ENCODE data around the gene CUL4A. TPM values are rescaled to one million over a fixed set of nuclear protein-coding genes. Genes with fewer than 3 reads are reported as not detected.

The CUL4A gene
- total and polyA plus RNA-seq, 2 experiments from 2014 or later = 67.5 to 195 TPM

DNA sequence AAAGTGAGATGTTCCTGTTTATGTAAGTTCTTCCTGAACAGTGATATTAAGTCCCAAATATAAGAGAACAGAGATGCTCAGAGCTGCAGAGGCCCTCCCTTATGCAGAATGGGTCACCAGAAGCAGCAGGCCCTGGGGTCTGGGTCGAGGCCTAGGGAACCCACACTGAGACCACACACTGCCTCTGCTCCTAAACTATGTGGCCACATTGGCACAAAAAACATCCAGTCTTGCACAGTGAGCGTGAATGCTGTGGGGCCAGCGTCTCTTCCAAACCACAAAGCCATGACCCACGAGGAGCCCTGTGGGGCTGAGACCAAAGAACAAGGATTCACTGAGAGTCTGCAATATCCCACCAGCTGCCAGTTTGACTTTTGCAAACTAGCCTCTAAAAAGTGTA, 27.4 kb upstream of the CUL4A start:
- peaks cover 64% of the 10 kb centered on the region for H3K36me3 ChIP-seq (ENCODE audit: insufficient read depth)
- no peaks in the 10 kb centered on the region for H3K27me3 ChIP-seq (ENCODE audit: insufficient read depth)
- no peak for ATAC-seq
- no peak overlapping the region for H3K4me3 ChIP-seq
- Mint-ChIP-seq H3K36me3 (ENCODE audit: low read depth) (peaks cover 74% of the 10 kb centered on the region), H3K9me3 (no peaks in the 10 kb centered on the region), H3K27ac (no peak overlapping the region), H3K27me3 (ENCODE audit: insufficient read depth, low read depth, poor library complexity) (peaks cover 5% of the 10 kb centered on the region), H3K4me3 (no peak overlapping the region), H3K4me1 (peaks cover 15% of the 10 kb centered on the region)
- H3K4me1 ChIP-seq (ENCODE audit: insufficient read depth) = no peaks in the 10 kb centered on the region
- no peak overlapping the region for H3K27ac ChIP-seq (ENCODE audit: low read depth)
- H3K9me2 ChIP-seq (ENCODE audit: insufficient read depth) = no peaks in the 10 kb centered on the region
- H4K20me1 ChIP-seq (replicated peaks; ENCODE audit: insufficient read depth) = no peaks in the 10 kb centered on the region; the same call in none of the 2 replicates
- no peak for DNase-seq (ENCODE audit: low spot score)
- peaks cover under 1% of the 10 kb centered on the region for H3F3A ChIP-seq (replicated peaks; ENCODE audit: low read depth)
- H3K4me2 ChIP-seq = no peak overlapping the region
- H3K79me2 ChIP-seq (replicated peaks; ENCODE audit: insufficient read depth) = peaks cover 5% of the 10 kb centered on the region; the same call in 1 of the 2 replicates
- TF ChIP-seq, protein P1, sequence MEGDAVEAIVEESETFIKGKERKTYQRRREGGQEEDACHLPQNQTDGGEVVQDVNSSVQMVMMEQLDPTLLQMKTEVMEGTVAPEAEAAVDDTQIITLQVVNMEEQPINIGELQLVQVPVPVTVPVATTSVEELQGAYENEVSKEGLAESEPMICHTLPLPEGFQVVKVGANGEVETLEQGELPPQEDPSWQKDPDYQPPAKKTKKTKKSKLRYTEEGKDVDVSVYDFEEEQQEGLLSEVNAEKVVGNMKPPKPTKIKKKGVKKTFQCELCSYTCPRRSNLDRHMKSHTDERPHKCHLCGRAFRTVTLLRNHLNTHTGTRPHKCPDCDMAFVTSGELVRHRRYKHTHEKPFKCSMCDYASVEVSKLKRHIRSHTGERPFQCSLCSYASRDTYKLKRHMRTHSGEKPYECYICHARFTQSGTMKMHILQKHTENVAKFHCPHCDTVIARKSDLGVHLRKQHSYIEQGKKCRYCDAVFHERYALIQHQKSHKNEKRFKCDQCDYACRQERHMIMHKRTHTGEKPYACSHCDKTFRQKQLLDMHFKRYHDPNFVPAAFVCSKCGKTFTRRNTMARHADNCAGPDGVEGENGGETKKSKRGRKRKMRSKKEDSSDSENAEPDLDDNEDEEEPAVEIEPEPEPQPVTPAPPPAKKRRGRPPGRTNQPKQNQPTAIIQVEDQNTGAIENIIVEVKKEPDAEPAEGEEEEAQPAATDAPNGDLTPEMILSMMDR (conservative IDR thresholded peaks at IDR 0.05; ENCODE audit: low read depth in 2 of 2) = no peak
- TF ChIP-seq EZH2phosphoT487 (IDR thresholded peaks at IDR 0.05; ENCODE audit: unreplicated experiment) (no peak), ZNF114 (CRISPR knock-in tag; IDR thresholded peaks at IDR 0.05) (no peak)
- TF ChIP-seq, protein P2, sequence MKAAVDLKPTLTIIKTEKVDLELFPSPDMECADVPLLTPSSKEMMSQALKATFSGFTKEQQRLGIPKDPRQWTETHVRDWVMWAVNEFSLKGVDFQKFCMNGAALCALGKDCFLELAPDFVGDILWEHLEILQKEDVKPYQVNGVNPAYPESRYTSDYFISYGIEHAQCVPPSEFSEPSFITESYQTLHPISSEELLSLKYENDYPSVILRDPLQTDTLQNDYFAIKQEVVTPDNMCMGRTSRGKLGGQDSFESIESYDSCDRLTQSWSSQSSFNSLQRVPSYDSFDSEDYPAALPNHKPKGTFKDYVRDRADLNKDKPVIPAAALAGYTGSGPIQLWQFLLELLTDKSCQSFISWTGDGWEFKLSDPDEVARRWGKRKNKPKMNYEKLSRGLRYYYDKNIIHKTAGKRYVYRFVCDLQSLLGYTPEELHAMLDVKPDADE (IDR thresholded peaks at IDR 0.05) = no peak
- H2AFZ ChIP-seq = no peak overlapping the region

DNA sequence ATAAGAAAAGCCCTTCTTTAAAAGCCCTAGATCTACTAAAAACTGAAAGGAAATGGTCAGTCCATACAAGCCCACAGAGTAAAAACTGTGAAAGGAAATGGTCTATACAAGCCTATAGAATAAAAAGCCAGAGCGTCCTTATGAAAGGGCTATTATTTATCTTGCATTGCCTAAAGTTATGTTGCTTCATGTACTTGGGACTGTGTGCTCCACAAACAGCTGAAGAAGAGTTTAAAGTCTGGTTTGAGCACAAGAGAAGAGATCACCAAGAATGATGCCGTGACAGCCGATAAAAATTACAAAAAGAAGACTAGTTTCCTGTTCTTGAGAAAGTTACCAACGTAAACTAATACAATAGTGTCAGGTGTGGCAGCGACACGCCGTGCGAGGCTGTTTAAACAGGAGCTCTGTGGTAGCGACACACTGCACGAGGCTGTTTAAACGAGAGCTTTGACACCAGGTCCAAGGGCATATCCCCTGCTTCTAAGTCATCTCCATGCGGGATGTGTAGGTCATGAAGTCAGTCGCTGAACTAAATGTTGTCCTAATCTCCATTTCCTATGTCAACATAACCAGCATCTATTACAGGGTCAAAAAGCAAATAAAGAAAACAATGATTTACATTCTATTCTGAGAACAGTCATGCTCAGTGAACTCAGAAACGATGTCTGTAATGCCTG, 25.8 kb upstream of the CUL4A start:
- Histone ChIP-seq H2AFZ (no peak overlapping the region), H3K79me2 (replicated peaks; ENCODE audit: insufficient read depth) (peaks cover 5% of the 10 kb centered on the region; the same call in 1 of the 2 replicates), H3K9me2 (ENCODE audit: insufficient read depth) (no peaks in the 10 kb centered on the region), H4K20me1 (replicated peaks; ENCODE audit: insufficient read depth) (no peaks in the 10 kb centered on the region; the same call in none of the 2 replicates), H3K27ac (ENCODE audit: low read depth) (no peak overlapping the region), H3K4me2 (no peak overlapping the region), H3K36me3 (ENCODE audit: insufficient read depth) (peaks cover 59% of the 10 kb centered on the region), H3K4me1 (ENCODE audit: insufficient read depth) (no peaks in the 10 kb centered on the region), H3F3A (replicated peaks; ENCODE audit: low read depth) (peaks cover 4% of the 10 kb centered on the region; the same call in 1 of the 2 replicates), H3K27me3 (ENCODE audit: insufficient read depth) (no peaks in the 10 kb centered on the region), H3K4me3 (no peak overlapping the region)
- Mint-ChIP-seq H3K4me3 (no peak overlapping the region), H3K27ac (no peak overlapping the region), H3K9me3 (no peaks in the 10 kb centered on the region; the same call in 2 of the 3 replicates), H3K36me3 (ENCODE audit: low read depth) (peaks cover 77% of the 10 kb centered on the region), H3K4me1 (peaks cover 15% of the 10 kb centered on the region), H3K27me3 (ENCODE audit: insufficient read depth, low read depth, poor library complexity) (peaks cover 6% of the 10 kb centered on the region)
- DNase-seq (ENCODE audit: low spot score) (no peak), ATAC-seq (no peak)
- TF ChIP-seq JUNB (IDR thresholded peaks at IDR 0.05; ENCODE audit: unreplicated experiment) (no peak), STAT1 (IDR thresholded peaks at IDR 0.05; ENCODE audit: unreplicated experiment) (no peak), EZH2 (IDR thresholded peaks at IDR 0.05; ENCODE audit: low read depth, unreplicated experiment) (no peak), ZNF331 (CRISPR knock-in tag; IDR thresholded peaks at IDR 0.05; ENCODE audit: low read depth) (no peak), ZNF114 (CRISPR knock-in tag; IDR thresholded peaks at IDR 0.05) (no peak), CREB1 (CRISPR knock-in tag; IDR thresholded peaks at IDR 0.05; ENCODE audit: low read depth) (no peak), POLR2AphosphoS5 (IDR thresholded peaks at IDR 0.05; ENCODE audit: low read depth) (no peak)
- TF ChIP-seq, protein P1 (conservative IDR thresholded peaks at IDR 0.05; ENCODE audit: low read depth in 2 of 2) = no peak
- TF ChIP-seq, protein P3, sequence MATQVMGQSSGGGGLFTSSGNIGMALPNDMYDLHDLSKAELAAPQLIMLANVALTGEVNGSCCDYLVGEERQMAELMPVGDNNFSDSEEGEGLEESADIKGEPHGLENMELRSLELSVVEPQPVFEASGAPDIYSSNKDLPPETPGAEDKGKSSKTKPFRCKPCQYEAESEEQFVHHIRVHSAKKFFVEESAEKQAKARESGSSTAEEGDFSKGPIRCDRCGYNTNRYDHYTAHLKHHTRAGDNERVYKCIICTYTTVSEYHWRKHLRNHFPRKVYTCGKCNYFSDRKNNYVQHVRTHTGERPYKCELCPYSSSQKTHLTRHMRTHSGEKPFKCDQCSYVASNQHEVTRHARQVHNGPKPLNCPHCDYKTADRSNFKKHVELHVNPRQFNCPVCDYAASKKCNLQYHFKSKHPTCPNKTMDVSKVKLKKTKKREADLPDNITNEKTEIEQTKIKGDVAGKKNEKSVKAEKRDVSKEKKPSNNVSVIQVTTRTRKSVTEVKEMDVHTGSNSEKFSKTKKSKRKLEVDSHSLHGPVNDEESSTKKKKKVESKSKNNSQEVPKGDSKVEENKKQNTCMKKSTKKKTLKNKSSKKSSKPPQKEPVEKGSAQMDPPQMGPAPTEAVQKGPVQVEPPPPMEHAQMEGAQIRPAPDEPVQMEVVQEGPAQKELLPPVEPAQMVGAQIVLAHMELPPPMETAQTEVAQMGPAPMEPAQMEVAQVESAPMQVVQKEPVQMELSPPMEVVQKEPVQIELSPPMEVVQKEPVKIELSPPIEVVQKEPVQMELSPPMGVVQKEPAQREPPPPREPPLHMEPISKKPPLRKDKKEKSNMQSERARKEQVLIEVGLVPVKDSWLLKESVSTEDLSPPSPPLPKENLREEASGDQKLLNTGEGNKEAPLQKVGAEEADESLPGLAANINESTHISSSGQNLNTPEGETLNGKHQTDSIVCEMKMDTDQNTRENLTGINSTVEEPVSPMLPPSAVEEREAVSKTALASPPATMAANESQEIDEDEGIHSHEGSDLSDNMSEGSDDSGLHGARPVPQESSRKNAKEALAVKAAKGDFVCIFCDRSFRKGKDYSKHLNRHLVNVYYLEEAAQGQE (IDR thresholded peaks at IDR 0.05; ENCODE audit: unreplicated experiment) = no peak
- TF ChIP-seq, protein P2 (IDR thresholded peaks at IDR 0.05) = no peak
